K562 (cell line): Measurements from ENCODE around the gene FAM98C. TPM values are rescaled to one million over a fixed set of nuclear protein-coding genes. Genes with fewer than 3 reads are reported as not detected.

Experiments used
- ARNT ChIP-seq, 2 experiments: fragments of 450-650 bp; IDR thresholded peaks; 2 replicates each; pipeline ENCODE4 v1.6.1; 2016; ENCODE audit warnings: mild to moderate bottlenecking in 1 of 2
- ATF7 ChIP-seq: fragments of 450-650 bp; IDR thresholded peaks from 2 replicates; pipeline ENCODE4 v1.7.1; 2014; ENCODE audit warnings: mild to moderate bottlenecking, moderate library complexity
- BRCA1 ChIP-seq, 2 experiments: fragments of 450-650 bp in 1 of 2; sonication (generic) in 1 of 2; formaldehyde crosslinking in 1 of 2; IDR thresholded peaks; 2 replicates each; pipeline versions ENCODE4 v1.5.0 to v1.6.1; 2017 to 2020; ENCODE audit warnings: mild to moderate bottlenecking in 1 of 2, missing genetic modification reagents in 1 of 2
- CCNT2 ChIP-seq: IDR thresholded peaks from 2 replicates; pipeline ENCODE4 v1.6.1; 2011; ENCODE audit warnings: borderline replicate concordance, low read depth, mild to moderate bottlenecking, moderate library complexity, mixed read lengths, low read length; ENCODE audit not compliant: insufficient read length; ENCODE audit errors: extremely low read depth
- CHD1 ChIP-seq: fragments of 200-600 bp; sonication (generic); IDR thresholded peaks from one replicate; pipeline ENCODE4 v1.6.1; 2012; ENCODE audit warnings: mild to moderate bottlenecking, moderate library complexity, low read length, inconsistent platforms
- NFXL1 ChIP-seq: fragments of 450-650 bp; formaldehyde crosslinking; IDR thresholded peaks from 2 replicates; pipeline ENCODE4 v1.4.0; 2021; ENCODE audit warnings: mild to moderate bottlenecking
- RUNX1 ChIP-seq: sonication (generic); IDR thresholded peaks from 2 replicates; pipeline ENCODE4 v1.6.1; 2016; ENCODE audit warnings: antibody characterized with exemption, low read depth
- SAFB2 ChIP-seq: fragments of 200-400 bp; formaldehyde crosslinking; IDR thresholded peaks from 2 replicates; pipeline ENCODE4 v1.6.1; 2018; ENCODE audit warnings: borderline replicate concordance, low read length, low read depth, moderate library complexity; ENCODE audit not compliant: severe bottlenecking
- ZBTB17 ChIP-seq: fragments of 450-650 bp; formaldehyde crosslinking; IDR thresholded peaks from 2 replicates; pipeline ENCODE4 v1.4.0; 2020; ENCODE audit warnings: mild to moderate bottlenecking
- ZNF212 ChIP-seq: fragments of 450-650 bp; formaldehyde crosslinking; IDR thresholded peaks from 2 replicates; pipeline ENCODE4 v1.4.0; 2020; ENCODE audit warnings: mild to moderate bottlenecking
- ZNF274 ChIP-seq: IDR thresholded peaks from 2 replicates; pipeline ENCODE4 v1.6.1; 2011; ENCODE audit warnings: low read depth, mild to moderate bottlenecking, low read length, moderate library complexity, borderline replicate concordance
- polyA plus RNA-seq, 8 experiments: library from polyadenylated mRNA; depleted of rRNA in 4 of 8; stranded (reverse) in 5 of 8; unstranded in 3 of 8; fragments of >200 nt; fragmentation: Nextera tagmentation in 2 of 8; fragmentation: Illumina TruSeq in 1 of 8; extraction: Ambion mirVana in 2 of 8; extraction: Trizol in 1 of 8; gene quantifications; 2 replicates each; pipeline versions ENCODE4 v1.2.1 to v1.2.3, GENCODE V29; 2011 to 2014; ENCODE audit warnings: inconsistent platforms in 1 of 8, missing spikeins in 1 of 8
- total RNA-seq, 7 experiments: library from RNA; depleted of rRNA in 6 of 7; stranded (reverse); fragments of >200 nt in 6 of 7; fragmentation: Illumina TruSeq in 2 of 7; extraction: Trizol in 2 of 7; gene quantifications; 2 replicates each; pipeline versions ENCODE4 v1.2.1 to v1.2.3, GENCODE V29; 2011 to 2021; ENCODE audit warnings: low replicate concordance in 1 of 7
- TF ChIP-seq, protein P1 (sequence below): fragments of 450-650 bp; formaldehyde crosslinking; conservative IDR thresholded peaks from 2 replicates; pipeline ENCODE4 v1.4.0; 2022; ENCODE audit warnings: mild to moderate bottlenecking, missing genetic modification characterization
- TF ChIP-seq, protein P2 (sequence below): IDR thresholded peaks from 2 replicates; pipeline ENCODE4 v1.6.1; 2014; ENCODE audit warnings: antibody characterized with exemption
- TF ChIP-seq, protein P3 (sequence below): fragments of 250-450 bp; sonication (Bioruptor Pico); IDR thresholded peaks from 2 replicates; pipeline ENCODE4 v1.5.0; 2021
- TF ChIP-seq, protein P4 (sequence below), 2 experiments: fragments of 200-800 bp in 1 of 2; sonication (Bioruptor generic) in 1 of 2; sonication (generic) in 1 of 2; formaldehyde crosslinking in 1 of 2; IDR thresholded peaks in 1 of 2; conservative IDR thresholded peaks in 1 of 2; 2 replicates each; pipeline versions ENCODE4 v1.5.0 to v1.6.1; 2016 to 2020; ENCODE audit warnings: missing compliant biosample characterization in 1 of 2, missing genetic modification characterization in 1 of 2, missing genetic modification reagents in 1 of 2
- TF ChIP-seq, protein P5 (sequence below): fragments of 450-650 bp; IDR thresholded peaks from 2 replicates; pipeline ENCODE4 v1.6.1; 2018; ENCODE audit warnings: mild to moderate bottlenecking, low read depth; ENCODE audit not compliant: partially characterized antibody
- TF ChIP-seq, protein P6 (sequence below), 3 experiments: fragments of 200-800 bp in 1 of 3; sonication (Bioruptor generic) in 1 of 3; sonication (generic) in 1 of 3; formaldehyde crosslinking in 1 of 3; IDR thresholded peaks; 2 replicates each; pipeline versions ENCODE4 v1.6.1 to v1.8.0; 2016 to 2022; ENCODE audit warnings: mild to moderate bottlenecking in 2 of 3, missing compliant biosample characterization in 2 of 3, missing genetic modification characterization in 2 of 3, missing genetic modification reagents in 1 of 3

Gene FAM98C
- total and polyA plus RNA-seq, 9 of the 15 experiments (the other 6 are each of a cell fraction or from before 2014, with no cell fraction given): 1.7 to 43.8 (median 13.7) TPM

DNA sequence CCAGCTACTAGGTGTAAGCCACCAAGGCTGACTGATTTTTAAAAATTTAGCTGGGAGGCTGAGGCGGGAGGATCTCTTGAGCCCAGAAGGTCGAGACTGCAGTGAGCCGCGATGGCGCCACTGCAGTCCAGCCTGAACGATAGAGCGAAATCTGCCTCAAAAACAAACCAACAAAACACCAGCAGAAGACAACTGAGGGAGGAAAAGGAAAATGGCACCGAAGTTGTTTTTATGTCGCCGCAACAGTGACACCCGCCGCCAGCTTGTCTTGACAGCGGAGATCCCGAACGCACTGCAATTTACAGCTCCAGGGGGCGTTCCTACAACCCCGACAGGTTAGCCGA is 298 bp upstream of the FAM98C start (continued):
- TF ChIP-seq, protein P1, sequence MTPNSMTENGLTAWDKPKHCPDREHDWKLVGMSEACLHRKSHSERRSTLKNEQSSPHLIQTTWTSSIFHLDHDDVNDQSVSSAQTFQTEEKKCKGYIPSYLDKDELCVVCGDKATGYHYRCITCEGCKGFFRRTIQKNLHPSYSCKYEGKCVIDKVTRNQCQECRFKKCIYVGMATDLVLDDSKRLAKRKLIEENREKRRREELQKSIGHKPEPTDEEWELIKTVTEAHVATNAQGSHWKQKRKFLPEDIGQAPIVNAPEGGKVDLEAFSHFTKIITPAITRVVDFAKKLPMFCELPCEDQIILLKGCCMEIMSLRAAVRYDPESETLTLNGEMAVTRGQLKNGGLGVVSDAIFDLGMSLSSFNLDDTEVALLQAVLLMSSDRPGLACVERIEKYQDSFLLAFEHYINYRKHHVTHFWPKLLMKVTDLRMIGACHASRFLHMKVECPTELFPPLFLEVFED (CRISPR knock-in tag): no peak
- TF ChIP-seq ZBTB17 (CRISPR knock-in tag) (no peak), ZNF274 (no peak), NFXL1 (CRISPR knock-in tag) (no peak), ZNF212 (CRISPR knock-in tag) (no peak), RUNX1 (no peak), SAFB2 (no peak), BRCA1 (IDR thresholded peaks at IDR 0.05) (no peak), BRCA1 (CRISPR knock-in tag; IDR thresholded peaks at IDR 0.05) (no peak), CCNT2 (no peak), CHD1 (no peak), ATF7 (no peak), ARNT (IDR thresholded peaks at IDR 0.05) (no peak)
- TF ChIP-seq, protein P2, sequence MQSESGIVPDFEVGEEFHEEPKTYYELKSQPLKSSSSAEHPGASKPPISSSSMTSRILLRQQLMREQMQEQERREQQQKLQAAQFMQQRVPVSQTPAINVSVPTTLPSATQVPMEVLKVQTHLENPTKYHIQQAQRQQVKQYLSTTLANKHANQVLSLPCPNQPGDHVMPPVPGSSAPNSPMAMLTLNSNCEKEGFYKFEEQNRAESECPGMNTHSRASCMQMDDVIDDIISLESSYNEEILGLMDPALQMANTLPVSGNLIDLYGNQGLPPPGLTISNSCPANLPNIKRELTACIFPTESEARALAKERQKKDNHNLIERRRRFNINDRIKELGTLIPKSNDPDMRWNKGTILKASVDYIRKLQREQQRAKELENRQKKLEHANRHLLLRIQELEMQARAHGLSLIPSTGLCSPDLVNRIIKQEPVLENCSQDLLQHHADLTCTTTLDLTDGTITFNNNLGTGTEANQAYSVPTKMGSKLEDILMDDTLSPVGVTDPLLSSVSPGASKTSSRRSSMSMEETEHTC: no peak
- TF ChIP-seq, protein P3, sequence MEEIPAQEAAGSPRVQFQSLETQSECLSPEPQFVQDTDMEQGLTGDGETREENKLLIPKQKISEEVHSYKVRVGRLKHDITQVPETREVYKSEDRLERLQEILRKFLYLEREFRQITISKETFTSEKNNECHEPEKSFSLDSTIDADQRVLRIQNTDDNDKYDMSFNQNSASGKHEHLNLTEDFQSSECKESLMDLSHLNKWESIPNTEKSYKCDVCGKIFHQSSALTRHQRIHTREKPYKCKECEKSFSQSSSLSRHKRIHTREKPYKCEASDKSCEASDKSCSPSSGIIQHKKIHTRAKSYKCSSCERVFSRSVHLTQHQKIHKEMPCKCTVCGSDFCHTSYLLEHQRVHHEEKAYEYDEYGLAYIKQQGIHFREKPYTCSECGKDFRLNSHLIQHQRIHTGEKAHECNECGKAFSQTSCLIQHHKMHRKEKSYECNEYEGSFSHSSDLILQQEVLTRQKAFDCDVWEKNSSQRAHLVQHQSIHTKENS (CRISPR knock-in tag): no peak
- TF ChIP-seq, protein P4, sequence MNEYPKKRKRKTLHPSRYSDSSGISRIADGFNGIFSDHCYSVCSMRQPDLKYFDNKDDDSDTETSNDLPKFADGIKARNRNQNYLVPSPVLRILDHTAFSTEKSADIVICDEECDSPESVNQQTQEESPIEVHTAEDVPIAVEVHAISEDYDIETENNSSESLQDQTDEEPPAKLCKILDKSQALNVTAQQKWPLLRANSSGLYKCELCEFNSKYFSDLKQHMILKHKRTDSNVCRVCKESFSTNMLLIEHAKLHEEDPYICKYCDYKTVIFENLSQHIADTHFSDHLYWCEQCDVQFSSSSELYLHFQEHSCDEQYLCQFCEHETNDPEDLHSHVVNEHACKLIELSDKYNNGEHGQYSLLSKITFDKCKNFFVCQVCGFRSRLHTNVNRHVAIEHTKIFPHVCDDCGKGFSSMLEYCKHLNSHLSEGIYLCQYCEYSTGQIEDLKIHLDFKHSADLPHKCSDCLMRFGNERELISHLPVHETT (CRISPR knock-in tag; conservative IDR thresholded peaks at IDR 0.05 in 1 of 2, IDR thresholded peaks at IDR 0.05 in 1 of 2): peak in 1 of 2 experiments; percentile 7; a peak in 1 of 4 replicates
- TF ChIP-seq, protein P5, sequence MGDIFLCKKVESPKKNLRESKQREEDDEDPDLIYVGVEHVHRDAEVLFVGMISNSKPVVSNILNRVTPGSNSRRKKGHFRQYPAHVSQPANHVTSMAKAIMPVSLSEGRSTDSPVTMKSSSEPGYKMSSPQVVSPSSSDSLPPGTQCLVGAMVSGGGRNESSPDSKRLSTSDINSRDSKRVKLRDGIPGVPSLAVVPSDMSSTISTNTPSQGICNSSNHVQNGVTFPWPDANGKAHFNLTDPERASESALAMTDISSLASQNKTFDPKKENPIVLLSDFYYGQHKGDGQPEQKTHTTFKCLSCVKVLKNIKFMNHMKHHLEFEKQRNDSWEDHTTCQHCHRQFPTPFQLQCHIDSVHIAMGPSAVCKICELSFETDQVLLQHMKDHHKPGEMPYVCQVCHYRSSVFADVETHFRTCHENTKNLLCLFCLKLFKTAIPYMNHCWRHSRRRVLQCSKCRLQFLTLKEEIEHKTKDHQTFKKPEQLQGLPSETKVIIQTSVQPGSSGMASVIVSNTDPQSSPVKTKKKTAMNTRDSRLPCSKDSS: no peak
- TF ChIP-seq, protein P6, sequence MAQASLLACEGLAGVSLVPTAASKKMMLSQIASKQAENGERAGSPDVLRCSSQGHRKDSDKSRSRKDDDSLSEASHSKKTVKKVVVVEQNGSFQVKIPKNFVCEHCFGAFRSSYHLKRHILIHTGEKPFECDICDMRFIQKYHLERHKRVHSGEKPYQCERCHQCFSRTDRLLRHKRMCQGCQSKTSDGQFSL (CRISPR knock-in tag; IDR thresholded peaks at IDR 0.05): no peak
- TF ChIP-seq, protein P6 (tag; IDR thresholded peaks at IDR 0.05): no peak
